Adrenal gland (tissue), 12 donors: Measurements from ENCODE around the gene CMIP. TPM values are rescaled to one million over a fixed set of nuclear protein-coding genes. Genes with fewer than 3 reads are reported as not detected.
"Not testable (repeated sequence)": the region's sequence is repeated elsewhere in the genome, so short reads cannot be mapped to it uniquely, and the experiment has no call there.

Experiments
- DNase-seq, 7 donors: peaks; one replicate each; pipeline ENCODE4 v3.0.0-alpha.2; 2019 to 2020
- H3K27ac ChIP-seq, 5 donors: fragments of 200-600 bp; sonication (generic) in 4 of 5; 1 replicate in 3 of 5; 2 replicates in 2 of 5; pipeline versions ENCODE4 v1.5.1 to v1.8.0; 2016 to 2020; ENCODE audit warnings: mild to moderate bottlenecking in 1 of 5
- H3K27me3 ChIP-seq: fragments of 200-600 bp; 2 replicates; pipeline ENCODE4 v1.8.0; 2021
- H3K36me3 ChIP-seq, 2 donors: fragments of 200-600 bp; replicated peaks in 1 of 2; 1 replicate in 1 of 2; 2 replicates in 1 of 2; pipeline versions ENCODE4 v1.5.1 to v1.8.0; 2018 to 2022
- H3K4me1 ChIP-seq, 2 donors: fragments of 200-600 bp; replicated peaks in 1 of 2; 1 replicate in 1 of 2; 2 replicates in 1 of 2; pipeline versions ENCODE4 v1.5.1 to v1.8.0; 2018 to 2021
- H3K4me3 ChIP-seq, 4 donors: fragments of 200-600 bp; sonication (generic) in 3 of 4; one replicate each; pipeline ENCODE4 v1.5.1; 2016 to 2018
- H3K9me3 ChIP-seq, 3 donors: fragments of 200-600 bp; sonication (generic) in 1 of 3; replicated peaks in 1 of 3; 1 replicate in 2 of 3; 2 replicates in 1 of 3; pipeline versions ENCODE4 v1.5.1 to v1.8.0; 2016 to 2021
- POLR2A ChIP-seq, 2 donors: fragments of 450-650 bp; IDR thresholded peaks; one replicate each; pipeline ENCODE4 v1.6.1; 2017; ENCODE audit warnings: antibody characterized with exemption in 2 of 2, mild to moderate bottlenecking in 2 of 2, moderate library complexity in 1 of 2
- WGBS, 4 donors: extraction: QIAGEN DNeasy Blood & Tissue Kit in 2 of 4; methylation state at CpG; one replicate each; pipeline versions ENCODE4 v1.1.5 to v1.1.7; 2013 to 2017; 5-methylcytosine and 5-hydroxymethylcytosine counted together
- intact Hi-C, 2 donors: fragments of 100-400 bp; cut with DNase I; formaldehyde crosslinking; loops; one replicate each; pipeline versions ENCODE4 v1.14.1 to v1.15.0; 2022 to 2023
- polyA plus RNA-seq, 3 donors: library from polyadenylated mRNA; stranded (reverse); fragments of 200-250 nt in 2 of 3; fragments of 350-450 nt in 1 of 3; fragmentation: Illumina TruSeq in 1 of 3; extraction: RNeasy Lipid Tissue Mini Kit (QIAGEN cat#74804) in 1 of 3; gene quantifications; one replicate each; pipeline ENCODE4 v1.2.3, GENCODE V29; 2013 to 2014
- total RNA-seq, 9 donors: library from RNA; depleted of rRNA in 4 of 9; stranded (reverse); fragments of >200 nt in 4 of 9; fragments of 120-200 nt in 1 of 9; fragmentation: NEBNext Ultra II Directional in 1 of 9; extraction: Animal tissue kit (Norgen Biotek cat#: 25700) in 1 of 9; gene quantifications; one replicate each; pipeline versions ENCODE4 v1.1.0 to v1.2.4, GENCODE V29; 2013 to 2023
- TF ChIP-seq, protein P1 (sequence below), 6 experiments: fragments of 450-650 bp in 4 of 6; fragments of 200-600 bp in 2 of 6; sonication (generic) in 1 of 6; IDR thresholded peaks; 1 replicate in 5 of 6; 2 replicates in 1 of 6; pipeline versions ENCODE4 v1.5.1 to v1.8.0; 2016 to 2021; ENCODE audit warnings: antibody characterized with exemption in 6 of 6, mild to moderate bottlenecking in 2 of 6, moderate library complexity in 1 of 6
- donor health status: healthy with polysubstance abuse.
- donor health status: Bipolar disorder and iron deficiency.
- donor health status: DM: yes; HTN: yes; CAD: no.
- donor health status: DM: no; HTN: no; CAD: no.
- donor health status: DM: no; HTN: no; CAD: no.
- donor health status: DM: yes; HTN: yes; CAD: no.

The CMIP gene
- total and polyA plus RNA-seq, 12 donors, result 8.1 to 87.9 (median 42.5) TPM

DNA sequence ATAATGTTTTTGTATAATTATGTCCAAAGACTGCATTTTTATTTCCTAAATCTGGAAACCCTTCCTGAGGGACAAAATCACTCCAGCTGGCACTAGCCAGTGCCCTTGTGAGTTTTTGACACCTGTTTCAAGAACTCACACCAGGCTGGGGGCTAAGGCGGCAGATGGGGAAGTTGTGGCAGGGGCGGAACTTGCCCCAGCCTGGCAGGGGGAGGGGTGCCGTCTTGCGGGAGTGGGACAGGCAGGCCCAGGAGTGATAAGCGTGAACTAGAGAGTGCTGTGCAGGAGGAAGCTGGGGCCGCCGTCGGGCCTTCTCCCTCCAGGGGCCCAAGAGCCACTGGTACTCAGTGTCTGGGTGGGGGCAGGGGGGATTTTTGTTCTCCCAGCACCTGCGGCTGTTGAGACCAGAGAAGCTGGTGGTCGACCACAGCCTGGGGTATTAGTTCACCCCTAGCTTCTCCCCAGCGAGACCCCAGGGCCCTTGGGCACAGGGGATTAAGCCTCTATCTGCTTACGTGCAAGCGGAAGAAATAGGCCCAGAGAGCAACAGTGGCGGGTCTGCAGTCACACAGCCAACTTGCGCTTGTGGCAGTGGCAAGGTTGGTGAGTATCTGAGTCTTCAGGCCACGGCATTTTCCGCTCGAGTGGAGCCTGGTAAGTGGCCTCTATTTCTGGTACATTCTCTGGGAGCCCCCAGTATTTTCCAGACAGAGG lies 294.3 kb downstream of the CMIP start:
- no peak overlapping the region for H3K4me3 ChIP-seq
- intact Hi-C loops, result loop anchor here (5.0 kb wide), 2 partner anchors 532 to 702 kb away; partner anchors contain the start of gene ATMIN (in 2 of the 2)
- no peak for TF ChIP-seq POLR2A (IDR thresholded peaks at IDR 0.05)
- TF ChIP-seq, protein P1, sequence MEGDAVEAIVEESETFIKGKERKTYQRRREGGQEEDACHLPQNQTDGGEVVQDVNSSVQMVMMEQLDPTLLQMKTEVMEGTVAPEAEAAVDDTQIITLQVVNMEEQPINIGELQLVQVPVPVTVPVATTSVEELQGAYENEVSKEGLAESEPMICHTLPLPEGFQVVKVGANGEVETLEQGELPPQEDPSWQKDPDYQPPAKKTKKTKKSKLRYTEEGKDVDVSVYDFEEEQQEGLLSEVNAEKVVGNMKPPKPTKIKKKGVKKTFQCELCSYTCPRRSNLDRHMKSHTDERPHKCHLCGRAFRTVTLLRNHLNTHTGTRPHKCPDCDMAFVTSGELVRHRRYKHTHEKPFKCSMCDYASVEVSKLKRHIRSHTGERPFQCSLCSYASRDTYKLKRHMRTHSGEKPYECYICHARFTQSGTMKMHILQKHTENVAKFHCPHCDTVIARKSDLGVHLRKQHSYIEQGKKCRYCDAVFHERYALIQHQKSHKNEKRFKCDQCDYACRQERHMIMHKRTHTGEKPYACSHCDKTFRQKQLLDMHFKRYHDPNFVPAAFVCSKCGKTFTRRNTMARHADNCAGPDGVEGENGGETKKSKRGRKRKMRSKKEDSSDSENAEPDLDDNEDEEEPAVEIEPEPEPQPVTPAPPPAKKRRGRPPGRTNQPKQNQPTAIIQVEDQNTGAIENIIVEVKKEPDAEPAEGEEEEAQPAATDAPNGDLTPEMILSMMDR (IDR thresholded peaks at IDR 0.05), result no peak
- peaks cover 5 to 10% of the 10 kb centered on the region in 2 donors for H3K4me1 ChIP-seq
- H3K9me3 ChIP-seq, result no peaks in the 10 kb centered on the region
- no peaks in the 10 kb centered on the region for H3K36me3 ChIP-seq
- peak in 6 of 7 donors; percentile 40 to 64 (median 47) for DNase-seq
- no peaks in the 10 kb centered on the region for H3K27me3 ChIP-seq
- WGBS, 4 donors, result 58 to 80% (median 63%) methylated on average over 13 to 18 of the region's 18 CpGs
- H3K27ac ChIP-seq, result no peak overlapping the region

DNA sequence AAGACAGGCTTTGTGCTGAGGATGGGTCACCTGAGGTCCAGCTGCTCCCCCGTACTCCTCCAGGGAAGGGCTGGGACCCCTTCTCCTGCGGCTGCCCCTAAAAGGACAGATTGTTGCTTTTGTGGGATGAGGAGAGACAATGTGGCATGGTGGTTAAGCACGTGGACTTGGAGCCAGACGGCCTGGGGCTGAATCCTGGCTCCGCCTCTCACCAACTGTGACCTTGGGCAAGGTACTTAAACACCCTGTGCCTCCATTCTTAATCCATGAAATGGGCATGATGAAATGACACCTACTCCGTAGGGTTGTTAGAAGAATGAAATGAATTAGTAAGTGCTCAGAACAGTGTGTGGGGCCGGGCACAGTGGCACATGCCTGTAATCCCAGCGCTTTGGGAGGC lies 294.9 kb downstream of the CMIP start:
- 68 to 83% (median 77%) methylated on average over 3 to 8 of the region's 8 CpGs for WGBS, 4 donors
- intact Hi-C loops, result loop anchor here (5.0 kb wide), 2 partner anchors 532 to 702 kb away; partner anchors contain the start of gene ATMIN (in 2 of the 2)
- no peak overlapping the region for H3K4me3 ChIP-seq
- DNase-seq, result no peak
- no peaks in the 10 kb centered on the region for H3K27me3 ChIP-seq
- no peak for TF ChIP-seq POLR2A (IDR thresholded peaks at IDR 0.05)
- TF ChIP-seq, protein P1 (IDR thresholded peaks at IDR 0.05), result no peak
- H3K9me3 ChIP-seq, result no peaks in the 10 kb centered on the region
- H3K4me1 ChIP-seq, result peaks cover 5 to 10% of the 10 kb centered on the region in 2 donors
- no peak overlapping the region for H3K27ac ChIP-seq
- no peaks in the 10 kb centered on the region for H3K36me3 ChIP-seq

DNA sequence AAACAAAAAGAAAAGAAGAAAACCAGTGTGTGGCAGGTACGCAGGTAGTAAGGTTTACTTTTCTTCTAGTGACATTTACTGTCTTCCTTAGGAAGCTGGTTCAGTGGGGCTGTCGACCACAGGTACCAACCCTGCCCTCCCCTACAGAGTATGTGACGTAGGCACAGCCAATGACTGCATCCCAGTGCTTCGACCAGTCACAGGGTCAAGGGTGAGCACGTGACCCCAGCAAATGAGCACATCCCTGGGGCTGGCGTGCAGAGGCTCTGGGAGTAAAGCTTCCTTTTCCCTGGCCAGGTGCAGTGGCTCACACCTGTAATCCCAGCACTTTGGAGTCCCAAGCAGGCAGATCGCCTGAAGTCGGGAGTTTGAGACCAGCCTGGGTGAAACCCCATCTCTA lies 295.6 kb downstream of the CMIP start:
- Histone ChIP-seq H3K27ac (no peak overlapping the region), H3K4me3 (no peak overlapping the region), H3K4me1 (peaks cover 5 to 10% of the 10 kb centered on the region in 2 donors), H3K9me3 (no peaks in the 10 kb centered on the region), H3K27me3 (no peaks in the 10 kb centered on the region), H3K36me3 (no peaks in the 10 kb centered on the region)
- TF ChIP-seq, protein P1 (IDR thresholded peaks at IDR 0.05), result no peak
- no peak for TF ChIP-seq POLR2A (IDR thresholded peaks at IDR 0.05)
- WGBS, 4 donors, result 55 to 64% (median 59%) methylated on average over 5 to 8 of the region's 8 CpGs
- intact Hi-C loops, result no loop called here
- peak in 1 of 7 donors; percentile 25 for DNase-seq

DNA sequence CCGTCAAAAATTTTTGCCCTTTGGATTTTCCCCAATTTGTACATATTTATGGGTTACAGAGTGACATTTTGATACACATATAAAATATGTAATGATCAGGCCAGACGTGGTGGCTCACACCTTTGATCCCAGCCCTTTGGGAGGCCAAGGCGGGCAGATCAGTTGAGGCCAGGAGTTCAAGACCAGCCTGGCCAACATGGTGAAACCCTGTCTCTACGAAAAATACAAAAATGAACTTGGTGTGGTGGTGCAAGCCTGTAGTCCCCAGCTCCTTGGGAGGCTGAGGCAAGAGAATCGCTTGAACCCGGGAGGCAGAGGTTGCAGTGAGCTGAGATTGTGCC lies 296.8 kb downstream of the CMIP start:
- 77 to 83% (median 78%) methylated on average over 6 of the region's 6 CpGs for WGBS, 4 donors
- H3K27me3 ChIP-seq, H3K9me3 ChIP-seq, H3K36me3 ChIP-seq, intact Hi-C loops, H3K27ac ChIP-seq, DNase-seq, H3K4me3 ChIP-seq: not testable (repeated sequence)
- H3K4me1 ChIP-seq, result peaks cover 5 to 10% of the 10 kb centered on the region in 2 donors

DNA sequence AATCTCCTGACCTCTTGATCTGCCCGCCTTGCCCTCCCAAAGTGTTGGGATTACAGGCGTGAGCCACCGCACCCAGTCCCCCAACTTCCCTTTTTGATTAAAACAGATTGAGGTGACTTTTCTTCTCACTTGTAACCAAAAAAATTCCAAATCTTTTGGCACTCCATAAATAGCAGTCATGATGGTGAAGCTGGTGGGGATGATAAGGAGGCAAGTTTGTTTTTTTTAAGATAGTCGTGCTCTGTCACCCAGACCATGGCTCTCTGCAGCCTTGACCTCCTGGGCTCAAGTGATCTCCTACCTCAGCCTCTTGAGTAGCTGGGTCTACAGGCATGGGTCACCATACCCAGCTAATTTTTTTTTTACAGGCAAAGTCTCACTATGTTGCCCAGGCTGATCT lies 299.8 kb downstream of the CMIP start:
- TF ChIP-seq, protein P1 (IDR thresholded peaks at IDR 0.05), result no peak
- no peak for TF ChIP-seq POLR2A (IDR thresholded peaks at IDR 0.05)
- WGBS, 4 donors, result 53 to 79% (median 61%) methylated on average over 4 of the region's 4 CpGs
- Histone ChIP-seq H3K27me3 (no peaks in the 10 kb centered on the region), H3K36me3 (no peaks in the 10 kb centered on the region), H3K4me1 (no peaks in the 10 kb centered on the region), H3K27ac (no peak overlapping the region), H3K9me3 (no peaks in the 10 kb centered on the region), H3K4me3 (no peak overlapping the region)
- DNase-seq, result no peak
- intact Hi-C loops, result no loop called here
